ENCODE measurements around the gene NME3.

DNA sequence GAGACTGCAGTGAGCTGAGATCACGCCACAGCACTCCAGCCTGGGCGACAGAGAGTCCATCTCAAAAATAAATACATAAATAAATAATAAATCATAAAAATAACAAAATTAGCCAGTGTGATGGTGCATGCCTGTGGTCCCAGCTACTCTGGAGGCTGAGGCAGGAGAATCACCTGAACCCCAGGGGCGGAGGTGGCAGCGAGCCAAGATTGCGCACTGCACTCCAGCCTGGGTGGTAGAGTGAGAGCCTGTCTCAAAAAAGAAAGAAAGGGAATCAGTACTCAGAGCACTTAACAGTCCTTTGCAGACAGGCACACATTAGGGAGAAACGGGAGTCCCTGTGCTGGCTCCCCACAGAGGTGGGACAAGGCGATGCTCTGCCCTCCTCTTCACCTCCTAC lies 40.3 kb downstream of the NME3 start:
- TF ChIP-seq YY1 (IDR thresholded peaks at IDR 0.05; ENCODE audit: insufficient read depth, insufficient read length) (no peak), SUZ12 (IDR thresholded peaks at IDR 0.05; ENCODE audit: extremely low read depth, insufficient read depth, insufficient read length) (no peak), ZNF274 (IDR thresholded peaks at IDR 0.05; ENCODE audit: low read depth, low read length) (no peak)

Measured in NT2/D1 (cell line).